ENCODE results near the gene FAN1.

DNA sequence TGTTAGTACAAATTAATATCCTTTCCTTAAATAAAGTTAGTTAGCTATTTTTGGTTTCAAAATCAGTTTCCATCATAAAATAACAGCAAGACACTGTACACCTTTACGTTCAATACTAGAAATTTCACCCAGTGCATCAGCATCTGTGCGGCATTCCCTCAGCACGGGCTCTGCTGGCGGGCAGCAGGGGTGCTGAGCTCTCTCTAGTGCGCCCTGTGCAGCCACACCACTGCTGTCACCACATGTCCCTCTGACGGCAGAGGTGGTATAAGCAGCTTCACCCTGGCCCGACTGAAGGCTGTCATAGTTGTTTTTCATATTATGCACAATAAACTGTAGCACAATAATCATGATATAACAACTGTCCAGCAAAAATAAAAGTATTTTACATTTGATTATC lies 35.4 kb downstream of the FAN1 start:
- TF ChIP-seq, protein P1, sequence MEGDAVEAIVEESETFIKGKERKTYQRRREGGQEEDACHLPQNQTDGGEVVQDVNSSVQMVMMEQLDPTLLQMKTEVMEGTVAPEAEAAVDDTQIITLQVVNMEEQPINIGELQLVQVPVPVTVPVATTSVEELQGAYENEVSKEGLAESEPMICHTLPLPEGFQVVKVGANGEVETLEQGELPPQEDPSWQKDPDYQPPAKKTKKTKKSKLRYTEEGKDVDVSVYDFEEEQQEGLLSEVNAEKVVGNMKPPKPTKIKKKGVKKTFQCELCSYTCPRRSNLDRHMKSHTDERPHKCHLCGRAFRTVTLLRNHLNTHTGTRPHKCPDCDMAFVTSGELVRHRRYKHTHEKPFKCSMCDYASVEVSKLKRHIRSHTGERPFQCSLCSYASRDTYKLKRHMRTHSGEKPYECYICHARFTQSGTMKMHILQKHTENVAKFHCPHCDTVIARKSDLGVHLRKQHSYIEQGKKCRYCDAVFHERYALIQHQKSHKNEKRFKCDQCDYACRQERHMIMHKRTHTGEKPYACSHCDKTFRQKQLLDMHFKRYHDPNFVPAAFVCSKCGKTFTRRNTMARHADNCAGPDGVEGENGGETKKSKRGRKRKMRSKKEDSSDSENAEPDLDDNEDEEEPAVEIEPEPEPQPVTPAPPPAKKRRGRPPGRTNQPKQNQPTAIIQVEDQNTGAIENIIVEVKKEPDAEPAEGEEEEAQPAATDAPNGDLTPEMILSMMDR (IDR thresholded peaks at IDR 0.05), result no peak
- TF ChIP-seq POLR2A (IDR thresholded peaks at IDR 0.05), result no peak

Data from lower leg skin (tissue), 3 donors.